Activated CD8-positive, alpha-beta memory T cell treated with anti-CD3 and anti-CD28 coated beads, Interleukin-2, amount 50 U/mL, for 24 hours (primary cell): ENCODE data around the gene KDM3A.
"Not testable (repeated sequence)": the region's sequence is repeated elsewhere in the genome, so short reads cannot be mapped to it uniquely, and the experiment has no call there.

Experiments
- DNase-seq: peaks from one replicate; pipeline ENCODE4 v3.0.0-alpha.2; 2020; ENCODE audit errors: extremely low read depth

KDM3A gene

DNA sequence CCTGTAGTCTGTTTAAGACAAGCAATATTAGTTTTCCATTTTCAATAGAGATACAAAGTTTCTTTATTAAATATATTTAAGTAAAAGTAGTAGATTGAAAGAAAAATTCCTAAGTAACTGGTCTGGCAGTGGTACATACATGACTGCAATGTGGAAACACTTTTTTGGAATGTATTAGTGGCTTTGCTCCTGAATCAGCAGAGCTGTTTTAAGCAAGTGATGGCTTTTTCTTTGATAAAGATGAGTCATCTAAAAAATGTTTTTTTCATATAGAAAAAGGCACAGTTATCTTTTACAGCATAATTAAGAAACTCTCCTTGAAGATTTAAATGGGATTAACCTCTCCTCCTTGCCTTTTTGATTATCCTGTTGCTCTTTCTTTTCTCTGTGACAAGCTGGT is 34.9 kb downstream of the KDM3A start:
- DNase-seq: no peak

GRCh38 chr2:86476918-86477317 is 35.7 kb downstream of the KDM3A start:
- DNase-seq: no peak

GRCh38 chr2:86477349-86477748 is 36.2 kb downstream of the KDM3A start:
- DNase-seq: no peak

DNA sequence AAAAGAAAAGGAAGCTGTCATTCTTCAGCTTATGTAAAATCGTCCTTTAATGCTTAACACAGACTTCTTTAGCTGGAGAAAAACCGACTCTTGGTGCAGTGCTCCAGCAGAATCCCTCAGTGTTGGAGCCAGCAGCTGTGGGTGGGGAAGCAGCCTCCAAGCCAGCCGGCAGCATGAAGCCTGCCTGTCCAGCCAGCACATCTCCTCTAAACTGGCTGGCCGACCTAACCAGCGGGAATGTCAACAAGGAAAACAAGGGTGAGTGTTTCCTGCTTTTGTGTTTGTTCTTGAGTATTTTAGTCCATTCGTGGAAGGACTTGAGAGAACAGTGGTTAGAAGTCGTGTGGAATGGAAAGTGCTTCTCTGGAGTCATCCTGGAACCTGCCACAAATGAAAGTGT is 38.9 kb downstream of the KDM3A start:
- DNase-seq: no peak

GRCh38 chr2:86482034-86482433 is 40.9 kb downstream of the KDM3A start:
- DNase-seq: no peak

GRCh38 chr2:86484385-86484784 is 43.2 kb downstream of the KDM3A start:
- DNase-seq: no peak

GRCh38 chr2:86485103-86485502 is 43.9 kb downstream of the KDM3A start:
- DNase-seq: no peak

DNA sequence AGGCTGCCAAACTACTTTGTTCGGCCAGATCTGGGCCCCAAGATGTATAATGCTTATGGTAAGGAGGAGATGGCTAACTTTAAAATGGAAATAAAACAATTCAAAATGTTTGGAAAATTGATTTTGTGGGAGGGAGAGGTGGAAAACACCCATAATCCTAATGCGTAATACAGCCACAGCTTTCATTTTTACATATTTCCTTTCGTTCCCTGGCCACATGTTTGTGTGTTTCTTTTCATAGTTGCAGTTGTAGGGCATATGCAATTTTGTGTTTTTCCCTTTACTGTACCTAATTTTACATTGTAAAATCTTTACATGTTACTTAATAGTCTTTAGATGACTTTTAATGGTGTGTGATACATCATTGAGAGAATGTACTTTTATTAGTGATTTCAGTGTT is 44.6 kb downstream of the KDM3A start:
- DNase-seq: no peak

- DNase-seq: no peak
Observed at GRCh38 chr2:86487062-86487461, 45.9 kb downstream of the KDM3A start.

- DNase-seq: no peak
Observed at GRCh38 chr2:86488561-86489250, 47.5 kb downstream of the KDM3A start.

- no peak for DNase-seq
Observed at GRCh38 chr2:86489542-86489941, 48.4 kb downstream of the KDM3A start.

DNA sequence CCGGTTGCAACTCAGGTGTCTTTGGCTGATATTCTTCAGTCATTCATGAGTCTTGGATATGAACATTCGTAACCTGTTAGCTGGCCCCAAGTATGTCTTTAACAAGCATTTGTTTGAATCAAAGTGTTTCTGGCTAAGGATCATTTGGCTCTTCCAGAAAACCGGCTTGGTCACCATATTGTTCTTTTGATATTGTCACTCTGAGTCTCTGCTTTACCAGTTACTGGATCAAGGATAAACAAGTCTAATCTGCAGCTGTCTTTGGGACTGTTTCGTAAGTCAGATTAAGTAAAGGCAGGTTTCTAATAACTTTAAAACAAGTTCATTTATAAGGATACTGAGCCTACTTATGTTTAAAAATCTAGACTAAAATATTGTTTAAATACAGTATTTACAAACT is 49.1 kb downstream of the KDM3A start:
- no peak for DNase-seq

DNA sequence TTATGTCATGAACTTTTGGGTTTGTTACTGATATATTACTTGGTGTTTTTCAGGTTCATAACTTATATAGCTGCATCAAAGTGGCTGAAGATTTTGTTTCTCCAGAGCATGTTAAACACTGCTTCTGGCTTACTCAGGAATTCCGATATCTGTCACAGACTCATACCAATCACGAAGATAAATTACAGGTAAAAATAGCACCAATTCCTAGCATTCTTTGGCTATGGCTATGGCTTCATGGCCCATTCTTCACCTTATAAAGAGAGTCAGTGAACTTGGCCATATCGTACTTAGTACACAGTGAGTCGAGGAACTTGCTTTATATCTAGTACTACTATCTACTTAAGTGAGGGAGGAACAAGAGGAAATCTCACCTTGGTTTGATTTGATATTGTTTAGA is 49.9 kb downstream of the KDM3A start:
- no peak for DNase-seq

- DNase-seq: no peak
Observed at GRCh38 chr2:86492048-86492453, 50.9 kb downstream of the KDM3A start.

GRCh38 chr2:86496391-86496790 is 55.2 kb downstream of the KDM3A start:
- not testable (repeated sequence) for DNase-seq

DNA sequence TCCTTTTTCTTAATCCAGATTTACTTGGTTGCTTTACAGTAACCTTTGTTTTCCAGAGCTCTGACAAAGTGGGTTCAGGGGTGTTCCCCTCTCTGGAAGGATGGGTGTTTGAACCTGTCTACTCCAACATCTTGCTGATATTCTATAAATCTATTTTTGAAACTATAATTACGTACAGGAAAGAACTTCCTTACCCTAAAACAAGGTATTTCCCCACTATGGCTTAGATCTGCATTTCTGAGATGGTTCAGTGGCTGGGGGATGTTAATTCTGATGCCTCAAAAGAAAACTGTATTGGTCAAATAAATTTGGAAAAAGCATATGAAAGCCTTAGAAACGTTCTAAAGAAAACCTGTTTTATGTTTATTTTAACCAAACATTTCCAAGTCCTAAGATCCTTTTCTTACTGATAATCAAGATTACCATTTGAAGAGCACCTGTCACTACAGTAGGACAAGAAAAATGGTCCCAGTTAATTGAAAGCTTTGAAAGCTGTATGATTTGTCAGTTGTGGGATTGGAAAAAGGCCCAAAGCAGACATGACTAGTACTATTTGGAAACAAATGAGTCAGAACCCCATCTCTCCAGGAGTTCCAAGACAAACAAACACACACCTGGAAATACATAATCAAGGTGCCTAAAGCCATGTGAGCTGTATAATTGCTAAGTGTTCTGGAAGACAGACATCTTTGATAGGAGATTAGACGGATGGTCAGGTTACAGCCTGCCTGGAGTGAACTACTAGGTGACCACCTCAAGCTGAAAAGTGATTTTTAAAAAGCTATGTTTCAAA is 57.5 kb downstream of the KDM3A start:
- DNase-seq: no peak

DNA sequence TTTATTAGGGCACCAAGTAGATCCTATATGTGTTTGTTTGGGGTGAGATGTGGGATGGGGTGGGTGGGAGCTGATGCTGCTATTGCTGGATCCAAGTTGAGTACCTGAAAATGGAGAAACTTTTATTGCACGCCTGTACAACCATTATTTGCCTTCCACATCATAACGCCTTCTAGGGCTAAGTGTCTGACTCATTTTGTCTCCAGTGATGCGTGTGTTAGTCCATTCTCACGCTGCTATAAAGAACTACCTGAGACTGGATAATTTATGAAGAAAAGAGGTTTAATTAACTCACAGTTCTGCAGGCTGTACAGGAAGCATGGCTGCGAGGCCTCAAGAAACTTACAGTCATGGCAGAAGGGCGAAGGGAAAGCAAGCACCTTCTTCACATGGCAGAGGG is 58.2 kb downstream of the KDM3A start:
- DNase-seq: no peak

DNA sequence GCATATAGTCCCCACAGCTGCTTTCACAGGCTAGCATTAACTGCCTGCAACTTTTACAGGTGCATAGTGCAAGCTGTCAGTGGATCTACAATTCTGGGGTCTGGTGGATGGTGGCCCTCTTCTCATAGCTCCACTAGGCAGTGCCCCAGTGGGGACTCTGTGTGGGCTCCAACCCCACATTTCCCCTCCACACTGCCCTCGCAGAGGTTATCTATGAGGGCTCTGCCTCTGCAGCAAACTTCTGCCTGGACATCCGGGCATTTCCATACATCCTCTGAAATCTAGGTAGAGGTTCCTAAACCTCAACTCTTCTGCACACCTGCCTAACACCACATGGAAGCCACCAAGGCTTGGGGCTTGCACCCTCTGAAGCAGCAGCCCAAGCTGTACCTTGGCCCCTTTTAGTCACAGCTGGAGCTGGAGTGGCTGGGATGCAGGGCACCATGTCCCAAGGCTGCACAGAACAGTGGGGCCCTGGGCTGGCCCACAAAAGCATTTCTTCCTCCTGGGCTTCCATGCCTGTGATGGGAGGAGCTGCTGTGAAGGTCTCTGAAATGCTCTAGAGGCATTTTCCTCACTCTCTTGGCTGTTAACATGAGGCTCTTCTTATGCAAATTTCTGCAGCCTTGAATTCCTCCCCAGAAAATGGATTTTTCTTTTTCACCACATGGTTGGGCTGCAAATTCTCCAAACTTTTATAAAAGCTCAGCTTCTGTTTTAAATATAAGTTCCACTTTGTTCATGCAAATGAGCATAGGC is 59.3 kb downstream of the KDM3A start:
- DNase-seq: no peak

DNA sequence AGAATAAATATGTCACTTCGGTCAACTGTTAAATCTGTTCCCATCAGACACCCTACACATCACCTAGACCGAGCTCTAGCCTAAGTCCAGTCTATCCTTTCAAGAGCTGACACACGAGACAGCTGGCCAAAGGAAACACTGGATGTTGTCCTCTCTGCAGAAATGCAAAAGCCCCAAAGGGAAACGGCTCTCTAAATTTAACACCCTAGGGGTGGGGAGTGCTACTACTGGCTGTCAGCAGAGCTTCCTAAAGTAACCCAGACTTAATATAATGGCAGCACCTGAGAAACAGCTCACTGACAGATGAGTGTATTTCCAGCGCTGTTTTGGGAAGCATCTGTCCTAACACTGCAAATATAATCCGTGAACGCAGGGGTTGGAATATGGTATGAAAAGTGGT is 66.4 kb downstream of the KDM3A start:
- DNase-seq: no peak

- DNase-seq: no peak
Observed at GRCh38 chr2:86510436-86510933, 69.3 kb downstream of the KDM3A start.

DNA sequence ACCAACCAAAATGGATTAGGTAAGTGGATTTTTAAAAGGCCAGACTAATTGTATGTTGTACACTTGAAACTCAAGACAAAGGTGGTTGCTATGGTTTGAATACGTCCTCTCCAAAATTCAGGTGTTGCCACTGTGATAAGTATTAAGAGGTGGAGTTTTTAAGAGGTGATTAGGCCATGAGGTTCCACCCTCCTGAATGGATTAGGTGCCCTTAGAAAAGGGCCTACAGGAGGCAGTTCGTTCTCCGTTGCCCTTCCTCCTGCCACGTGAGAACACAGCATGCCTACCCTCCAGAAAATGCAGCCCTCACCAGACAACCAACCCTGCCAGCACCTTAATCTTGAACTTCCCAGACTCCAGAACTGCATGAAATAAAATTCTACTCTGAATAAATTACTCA is 70.9 kb downstream of the KDM3A start:
- DNase-seq: no peak

DNA sequence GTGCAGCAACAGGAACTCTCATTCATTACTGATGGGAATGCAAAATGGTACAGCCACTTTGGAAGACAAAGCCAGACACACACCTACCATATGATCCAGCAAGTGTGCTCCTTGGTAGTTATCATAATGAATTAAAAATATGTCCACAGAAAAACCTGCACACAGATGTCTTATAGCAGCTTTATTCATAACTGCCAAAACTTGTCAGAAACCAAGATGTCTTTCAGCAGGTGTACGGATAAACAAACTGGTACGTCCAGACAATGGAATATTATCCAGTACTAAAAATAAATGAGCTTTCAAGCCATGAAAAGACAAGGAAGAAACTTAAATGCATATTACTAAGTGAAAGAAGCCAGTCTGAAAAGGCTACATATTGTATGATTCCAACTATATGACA is 71.7 kb downstream of the KDM3A start:
- DNase-seq: no peak
